NT2/D1 (cell line): ENCODE data around the gene HOXA3.

ENCODE experiments used
- SUZ12 ChIP-seq: IDR thresholded peaks from 2 replicates; pipeline ENCODE4 v1.6.1; 2011; ENCODE audit not compliant: insufficient read length, insufficient read depth; ENCODE audit errors: extremely low read depth
- YY1 ChIP-seq: IDR thresholded peaks from 2 replicates; pipeline ENCODE4 v1.6.1; 2011; ENCODE audit not compliant: insufficient read length, insufficient read depth
- ZNF274 ChIP-seq: IDR thresholded peaks from 2 replicates; pipeline ENCODE4 v1.6.1; 2011; ENCODE audit warnings: mild to moderate bottlenecking, low read depth, low read length

DNA sequence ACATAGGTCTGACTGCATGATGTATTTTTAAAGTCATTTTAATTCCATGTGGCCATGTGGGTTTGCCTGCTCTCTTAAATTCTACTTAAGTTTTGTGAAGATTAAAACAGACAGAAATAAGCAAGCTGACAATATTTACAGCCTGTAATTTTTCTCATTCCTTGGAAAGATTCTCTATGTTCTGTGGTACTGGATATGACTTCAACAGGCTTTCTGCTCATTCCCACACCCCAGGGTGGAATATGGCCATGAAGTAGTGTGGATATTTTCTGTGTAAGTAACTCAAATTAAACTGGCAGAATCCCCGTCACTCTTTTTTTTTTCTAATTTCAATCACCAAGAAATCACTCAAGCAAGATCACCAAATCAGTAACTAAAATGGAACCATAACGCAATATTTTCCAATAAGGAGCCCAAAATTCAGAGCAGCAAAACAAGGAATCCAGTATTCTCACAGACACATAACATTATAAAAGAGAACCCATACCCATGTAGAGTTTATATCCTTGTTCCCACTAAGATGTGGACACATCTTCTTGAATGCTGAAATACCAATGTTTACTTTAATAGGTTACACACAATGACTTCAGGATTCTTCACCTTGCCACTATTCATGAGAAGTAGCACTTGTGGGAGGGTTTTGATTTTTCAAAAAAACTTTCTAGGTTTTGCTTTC, 14.6 kb downstream of the HOXA3 start:
- TF ChIP-seq ZNF274, result no peak
- TF ChIP-seq YY1, result no peak
- TF ChIP-seq SUZ12, result no peak
